Measurements from ENCODE around the gene UBE4A. TPM values are rescaled to one million over a fixed set of nuclear protein-coding genes. Genes with fewer than 3 reads are reported as not detected.
A peak's percentile ranks its signal among the peaks of the same experiment; 100 is the strongest.
"Not testable (repeated sequence)": the region's sequence is repeated elsewhere in the genome, so short reads cannot be mapped to it uniquely, and the experiment has no call there.

Gene UBE4A
- total RNA-seq, 2 experiments from 2014 or later, result 40.1 to 43.0 TPM

GRCh38 chr11:118415062-118415738 lies 55.8 kb downstream of the UBE4A start:
- Histone ChIP-seq H3K4me3 (ENCODE audit: low read length) (no peak overlapping the region), H3K9me3 (ENCODE audit: control insufficient read depth in 1 of 2, insufficient read depth in 1 of 2, low read length in 2 of 2) (no peaks in the 10 kb centered on the region), H3K36me3 (ENCODE audit: insufficient read depth, low read length) (peaks cover 10% of the 10 kb centered on the region), H3K27ac (ENCODE audit: low read depth in 1 of 2, low read length in 2 of 2) (no peak overlapping the region), H3K27me3 (ENCODE audit: control insufficient read depth in 1 of 2, insufficient read depth in 2 of 2, low read length in 2 of 2) (no peaks in the 10 kb centered on the region), H3K4me1 (ENCODE audit: insufficient read depth, low read length) (no peaks in the 10 kb centered on the region)
- Mint-ChIP-seq H3K9me3 (no peaks in the 10 kb centered on the region), H3K27ac (no peak overlapping the region), H3K4me3 (no peak overlapping the region), H3K36me3 (ENCODE audit: low read depth) (peaks cover 6% of the 10 kb centered on the region), H3K4me1 (ENCODE audit: low read depth) (no peaks in the 10 kb centered on the region), H3K27me3 (no peaks in the 10 kb centered on the region)
- ChIA-PET POLR2A (interaction anchor here (1.1 to 1.4 kb wide), 2 partner anchors 17 to 20 kb away, joined by 3 to 5 read pairs; no protein-coding TSS in a partner anchor), CTCF (interaction anchor here (1.1 kb wide), 1 partner anchor 11 kb away, joined by 3 read pairs; no protein-coding TSS in a partner anchor)
- TF ChIP-seq, protein P1, sequence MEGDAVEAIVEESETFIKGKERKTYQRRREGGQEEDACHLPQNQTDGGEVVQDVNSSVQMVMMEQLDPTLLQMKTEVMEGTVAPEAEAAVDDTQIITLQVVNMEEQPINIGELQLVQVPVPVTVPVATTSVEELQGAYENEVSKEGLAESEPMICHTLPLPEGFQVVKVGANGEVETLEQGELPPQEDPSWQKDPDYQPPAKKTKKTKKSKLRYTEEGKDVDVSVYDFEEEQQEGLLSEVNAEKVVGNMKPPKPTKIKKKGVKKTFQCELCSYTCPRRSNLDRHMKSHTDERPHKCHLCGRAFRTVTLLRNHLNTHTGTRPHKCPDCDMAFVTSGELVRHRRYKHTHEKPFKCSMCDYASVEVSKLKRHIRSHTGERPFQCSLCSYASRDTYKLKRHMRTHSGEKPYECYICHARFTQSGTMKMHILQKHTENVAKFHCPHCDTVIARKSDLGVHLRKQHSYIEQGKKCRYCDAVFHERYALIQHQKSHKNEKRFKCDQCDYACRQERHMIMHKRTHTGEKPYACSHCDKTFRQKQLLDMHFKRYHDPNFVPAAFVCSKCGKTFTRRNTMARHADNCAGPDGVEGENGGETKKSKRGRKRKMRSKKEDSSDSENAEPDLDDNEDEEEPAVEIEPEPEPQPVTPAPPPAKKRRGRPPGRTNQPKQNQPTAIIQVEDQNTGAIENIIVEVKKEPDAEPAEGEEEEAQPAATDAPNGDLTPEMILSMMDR (IDR thresholded peaks at IDR 0.05), result no peak
- ATAC-seq (ENCODE audit: poor library complexity) (no peak), DNase-seq (peak in 1 of 14 experiments; percentile 28)
- intact Hi-C loops (cut with DNase I, micrococcal nuclease), result no loop called here

DNA sequence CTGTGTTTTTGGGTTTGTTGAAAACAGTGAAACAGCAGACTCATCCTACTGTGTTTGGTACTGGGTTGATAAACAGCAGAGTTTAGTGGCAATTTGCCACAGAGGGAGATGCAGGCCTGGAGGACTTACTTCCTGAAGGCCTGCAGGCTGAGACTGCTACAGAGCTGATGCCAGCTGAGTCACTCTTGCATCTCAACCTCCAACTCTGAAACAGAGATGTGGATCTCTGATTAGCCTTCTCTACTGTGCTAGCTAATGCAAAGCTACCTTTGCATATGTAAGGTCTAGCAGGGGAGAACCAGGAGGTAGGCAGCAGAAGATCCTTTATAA lies 56.3 kb downstream of the UBE4A start:
- TF ChIP-seq, protein P1 (IDR thresholded peaks at IDR 0.05), result no peak
- ATAC-seq (ENCODE audit: poor library complexity) (peak; percentile 69), DNase-seq (peak in 5 of 14 experiments; percentile 9 to 47 (median 36))
- Mint-ChIP-seq H3K4me3 (no peak overlapping the region), H3K4me1 (ENCODE audit: low read depth) (no peaks in the 10 kb centered on the region), H3K9me3 (no peaks in the 10 kb centered on the region), H3K27me3 (no peaks in the 10 kb centered on the region), H3K27ac (no peak overlapping the region), H3K36me3 (ENCODE audit: low read depth) (peaks cover under 1% of the 10 kb centered on the region)
- intact Hi-C loops (cut with DNase I, micrococcal nuclease), result no loop called here
- no peaks in the 10 kb centered on the region for H3K4me1 ChIP-seq (ENCODE audit: insufficient read depth, low read length)
- H3K36me3 ChIP-seq (ENCODE audit: insufficient read depth, low read length), result peaks cover 6% of the 10 kb centered on the region
- ChIA-PET POLR2A (interaction anchor here (1.1 to 1.4 kb wide), 2 partner anchors 17 to 20 kb away, joined by 5 to 7 read pairs; partner anchors contain the start of gene KMT2A), CTCF (interaction anchor here (0.7 to 1.1 kb wide), 2 partner anchors 9 to 10 kb away, joined by 3 read pairs; no protein-coding TSS in a partner anchor)
- H3K9me3 ChIP-seq (ENCODE audit: control insufficient read depth in 1 of 2, insufficient read depth in 1 of 2, low read length in 2 of 2), result no peaks in the 10 kb centered on the region
- no peaks in the 10 kb centered on the region for H3K27me3 ChIP-seq (ENCODE audit: control insufficient read depth in 1 of 2, insufficient read depth in 2 of 2, low read length in 2 of 2)
- H3K4me3 ChIP-seq (ENCODE audit: low read length), result no peak overlapping the region
- H3K27ac ChIP-seq (ENCODE audit: low read depth in 1 of 2, low read length in 2 of 2), result no peak overlapping the region

DNA sequence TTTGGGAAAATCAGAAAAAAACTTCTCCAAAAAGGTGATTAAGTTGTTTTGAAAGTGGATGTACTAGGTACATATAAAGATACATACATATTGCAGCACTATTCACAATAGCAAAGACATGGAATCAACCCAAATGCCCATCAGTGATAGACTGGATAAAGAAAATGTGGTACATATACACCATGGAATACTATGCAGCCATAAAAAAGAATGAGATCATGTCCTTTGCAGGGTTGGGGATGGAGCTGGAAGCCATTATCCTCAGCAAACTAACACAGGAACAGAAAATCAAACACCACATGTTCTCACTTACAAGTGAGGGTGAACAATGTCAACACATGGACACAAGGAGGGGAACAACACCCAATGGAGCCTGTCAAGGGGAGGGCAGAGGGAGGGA lies 57.5 kb downstream of the UBE4A start:
- H3K4me1 Mint-ChIP-seq (ENCODE audit: low read depth); H3K27ac Mint-ChIP-seq; H3K4me3 ChIP-seq (ENCODE audit: low read length); CTCF ChIA-PET; H3K4me1 ChIP-seq (ENCODE audit: insufficient read depth, low read length); DNase-seq; H3K9me3 ChIP-seq (ENCODE audit: control insufficient read depth in 1 of 2, insufficient read depth in 1 of 2, low read length in 2 of 2); intact Hi-C loops (cut with DNase I, micrococcal nuclease); H3K36me3 ChIP-seq (ENCODE audit: insufficient read depth, low read length); H3K27me3 ChIP-seq (ENCODE audit: control insufficient read depth in 1 of 2, insufficient read depth in 2 of 2, low read length in 2 of 2); ATAC-seq (ENCODE audit: poor library complexity); H3K27ac ChIP-seq (ENCODE audit: low read depth in 1 of 2, low read length in 2 of 2); H3K4me3 Mint-ChIP-seq; H3K27me3 Mint-ChIP-seq; H3K36me3 Mint-ChIP-seq (ENCODE audit: low read depth); H3K9me3 Mint-ChIP-seq: not testable (repeated sequence)
- POLR2A ChIA-PET, result interaction anchor here (0.5 to 1.1 kb wide), 2 partner anchors 19 to 78 kb away, joined by 5 to 7 read pairs; partner anchors contain the start of gene KMT2A
